ENCODE data around the gene PCGF1. TPM values are rescaled to one million over a fixed set of nuclear protein-coding genes. Genes with fewer than 3 reads are reported as not detected.

PCGF1 gene
- total and polyA plus RNA-seq, 2 of the 8 experiments (the other 6 are each of a cell fraction or from before 2014, with no cell fraction given) = 10.0 to 23.7 TPM

DNA sequence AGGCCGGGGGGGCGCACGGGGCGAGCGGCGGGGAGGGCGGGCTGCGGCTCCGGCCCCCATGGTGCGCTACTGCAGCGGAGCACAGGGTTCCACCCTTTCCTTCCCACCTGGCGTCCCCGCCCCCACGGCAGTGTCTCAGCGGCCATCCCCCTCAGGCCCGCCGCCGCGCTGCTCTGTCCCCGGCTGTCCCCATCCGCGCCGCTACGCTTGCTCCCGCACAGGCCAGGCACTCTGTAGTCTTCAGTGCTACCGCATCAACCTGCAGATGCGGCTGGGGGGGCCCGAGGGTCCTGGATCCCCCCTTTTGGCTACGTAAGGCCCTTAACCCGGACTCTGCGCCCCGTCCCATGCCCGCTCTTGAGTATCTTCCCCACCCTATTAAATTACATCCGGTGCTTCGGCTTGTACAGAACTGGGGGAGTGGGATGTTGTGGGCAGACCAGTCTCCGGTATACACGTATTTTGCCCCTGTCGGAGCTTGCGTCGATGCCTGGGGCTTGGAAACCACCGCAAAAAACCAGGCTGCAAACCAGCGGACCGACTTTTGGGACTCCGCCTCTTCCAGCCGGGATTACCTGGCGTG, 49.9 kb downstream of the PCGF1 start (continued):
- TF ChIP-seq POLR2AphosphoS5 (IDR thresholded peaks at IDR 0.05; ENCODE audit: low read depth, low read length) (no peak; the same call in none of the 2 replicates), CREB1 (IDR thresholded peaks at IDR 0.05) (no peak), TEAD4 (IDR thresholded peaks at IDR 0.05; ENCODE audit: low read depth, low read length) (no peak), SIX5 (IDR thresholded peaks at IDR 0.05; ENCODE audit: low read depth, low read length) (no peak), SUZ12 (IDR thresholded peaks at IDR 0.05; ENCODE audit: low read length) (no peak), CBX8 (IDR thresholded peaks at IDR 0.05; ENCODE audit: borderline replicate concordance, low read depth, low read length) (no peak), RAD21 (IDR thresholded peaks at IDR 0.05 in 1 of 2, conservative IDR thresholded peaks at IDR 0.05 in 1 of 2; ENCODE audit: low read depth in 2 of 2, low read length in 2 of 2) (no peak), TAF1 (IDR thresholded peaks at IDR 0.05; ENCODE audit: low read depth, low read length) (peak; percentile 87), SP2 (IDR thresholded peaks at IDR 0.05; ENCODE audit: low read length) (no peak), BACH1 (IDR thresholded peaks at IDR 0.05; ENCODE audit: low read length) (no peak), SIRT6 (IDR thresholded peaks at IDR 0.05; ENCODE audit: low read length) (no peak), NRF1 (IDR thresholded peaks at IDR 0.05; ENCODE audit: low read depth, low read length) (no peak), RNF2 (IDR thresholded peaks at IDR 0.05; ENCODE audit: borderline replicate concordance, low read depth, low read length, missing control alignments, poor library complexity, severe bottlenecking) (no peak), EGR1 (IDR thresholded peaks at IDR 0.05; ENCODE audit: borderline replicate concordance, low read depth, low read length) (no peak), CBX5 (IDR thresholded peaks at IDR 0.05; ENCODE audit: low read depth, low read length) (no peak), GTF2F1 (IDR thresholded peaks at IDR 0.05; ENCODE audit: borderline replicate concordance, low read depth, low read length) (no peak), ZNF274 (IDR thresholded peaks at IDR 0.05; ENCODE audit: borderline replicate concordance, extremely low read depth, low read length) (no peak), YY1 (IDR thresholded peaks at IDR 0.05; ENCODE audit: low read depth, low read length) (peak; percentile 42; the same call in 1 of the 2 replicates)
- TF ChIP-seq, protein P1, sequence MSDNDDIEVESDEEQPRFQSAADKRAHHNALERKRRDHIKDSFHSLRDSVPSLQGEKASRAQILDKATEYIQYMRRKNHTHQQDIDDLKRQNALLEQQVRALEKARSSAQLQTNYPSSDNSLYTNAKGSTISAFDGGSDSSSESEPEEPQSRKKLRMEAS (IDR thresholded peaks at IDR 0.05) = peak; percentile 56; the same call in 1 of the 2 replicates
- TF ChIP-seq, protein P2, sequence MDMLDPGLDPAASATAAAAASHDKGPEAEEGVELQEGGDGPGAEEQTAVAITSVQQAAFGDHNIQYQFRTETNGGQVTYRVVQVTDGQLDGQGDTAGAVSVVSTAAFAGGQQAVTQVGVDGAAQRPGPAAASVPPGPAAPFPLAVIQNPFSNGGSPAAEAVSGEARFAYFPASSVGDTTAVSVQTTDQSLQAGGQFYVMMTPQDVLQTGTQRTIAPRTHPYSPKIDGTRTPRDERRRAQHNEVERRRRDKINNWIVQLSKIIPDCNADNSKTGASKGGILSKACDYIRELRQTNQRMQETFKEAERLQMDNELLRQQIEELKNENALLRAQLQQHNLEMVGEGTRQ (IDR thresholded peaks at IDR 0.05; ENCODE audit: low read length) = no peak
- TF ChIP-seq, protein P3, sequence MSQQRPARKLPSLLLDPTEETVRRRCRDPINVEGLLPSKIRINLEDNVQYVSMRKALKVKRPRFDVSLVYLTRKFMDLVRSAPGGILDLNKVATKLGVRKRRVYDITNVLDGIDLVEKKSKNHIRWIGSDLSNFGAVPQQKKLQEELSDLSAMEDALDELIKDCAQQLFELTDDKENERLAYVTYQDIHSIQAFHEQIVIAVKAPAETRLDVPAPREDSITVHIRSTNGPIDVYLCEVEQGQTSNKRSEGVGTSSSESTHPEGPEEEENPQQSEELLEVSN (IDR thresholded peaks at IDR 0.05) = peak; percentile 23; the same call in 1 of the 2 replicates
- TF ChIP-seq, protein P4, sequence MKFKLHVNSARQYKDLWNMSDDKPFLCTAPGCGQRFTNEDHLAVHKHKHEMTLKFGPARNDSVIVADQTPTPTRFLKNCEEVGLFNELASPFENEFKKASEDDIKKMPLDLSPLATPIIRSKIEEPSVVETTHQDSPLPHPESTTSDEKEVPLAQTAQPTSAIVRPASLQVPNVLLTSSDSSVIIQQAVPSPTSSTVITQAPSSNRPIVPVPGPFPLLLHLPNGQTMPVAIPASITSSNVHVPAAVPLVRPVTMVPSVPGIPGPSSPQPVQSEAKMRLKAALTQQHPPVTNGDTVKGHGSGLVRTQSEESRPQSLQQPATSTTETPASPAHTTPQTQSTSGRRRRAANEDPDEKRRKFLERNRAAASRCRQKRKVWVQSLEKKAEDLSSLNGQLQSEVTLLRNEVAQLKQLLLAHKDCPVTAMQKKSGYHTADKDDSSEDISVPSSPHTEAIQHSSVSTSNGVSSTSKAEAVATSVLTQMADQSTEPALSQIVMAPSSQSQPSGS (IDR thresholded peaks at IDR 0.05; ENCODE audit: low read length) = no peak
